Adipocyte (in vitro differentiated cells): ENCODE results near the gene CCDC40.

ENCODE experiments used
- DNase-seq: peaks from one replicate; pipeline ENCODE4 v3.0.0-alpha.2; 2015; ENCODE audit warnings: low read depth
- H3K27me3 ChIP-seq: replicated peaks from 2 replicates; pipeline ENCODE4 v1.7.0; 2013; ENCODE audit warnings: mild to moderate bottlenecking, low read length, moderate library complexity; ENCODE audit not compliant: control insufficient read depth, insufficient read depth
- H3K36me3 ChIP-seq: 2 replicates; pipeline ENCODE4 v1.7.0; 2013; ENCODE audit warnings: low read length, mild to moderate bottlenecking, moderate library complexity; ENCODE audit not compliant: control insufficient read depth, insufficient read depth, severe bottlenecking
- H3K4me1 ChIP-seq: 2 replicates; pipeline ENCODE4 v1.7.0; 2013; ENCODE audit warnings: mild to moderate bottlenecking, low read length, moderate library complexity; ENCODE audit not compliant: control insufficient read depth, insufficient read depth
- H3K4me3 ChIP-seq: 2 replicates; pipeline ENCODE4 v1.7.0; 2013; ENCODE audit warnings: mild to moderate bottlenecking, low read length, moderate library complexity
- H3K9ac ChIP-seq: 2 replicates; pipeline ENCODE4 v1.7.0; 2013; ENCODE audit warnings: mild to moderate bottlenecking, low read length, moderate library complexity
- H3K9me3 ChIP-seq: 2 replicates; pipeline ENCODE4 v1.7.0; 2013; ENCODE audit warnings: mild to moderate bottlenecking, low read length, moderate library complexity; ENCODE audit not compliant: control insufficient read depth

The CCDC40 gene

GRCh38 chr17:80101946-80102663 lies 65.7 kb downstream of the CCDC40 start:
- Histone ChIP-seq H3K27me3 (peaks cover 3% of the 10 kb centered on the region), H3K9ac (peak overlapping the region; percentile 97), H3K4me1 (peaks cover 14% of the 10 kb centered on the region), H3K4me3 (peak overlapping the region; percentile 99), H3K36me3 (no peaks in the 10 kb centered on the region), H3K9me3 (no peaks in the 10 kb centered on the region)
- DNase-seq: peak; percentile 41

- H3K9ac ChIP-seq: no peak overlapping the region
- no peaks in the 10 kb centered on the region for H3K36me3 ChIP-seq
- H3K4me1 ChIP-seq: peaks cover 14% of the 10 kb centered on the region
- DNase-seq: no peak
- H3K4me3 ChIP-seq: no peak overlapping the region
- no peaks in the 10 kb centered on the region for H3K27me3 ChIP-seq
- no peaks in the 10 kb centered on the region for H3K9me3 ChIP-seq
These were observed 66.4 kb downstream of the CCDC40 start for GRCh38 chr17:80102664-80103448.

- Histone ChIP-seq H3K9me3 (no peaks in the 10 kb centered on the region), H3K27me3 (no peaks in the 10 kb centered on the region), H3K36me3 (no peaks in the 10 kb centered on the region), H3K9ac (no peak overlapping the region), H3K4me1 (peaks cover 14% of the 10 kb centered on the region), H3K4me3 (no peak overlapping the region)
- DNase-seq: no peak
These were observed 67.1 kb downstream of the CCDC40 start for GRCh38 chr17:80103449-80104085.

DNA sequence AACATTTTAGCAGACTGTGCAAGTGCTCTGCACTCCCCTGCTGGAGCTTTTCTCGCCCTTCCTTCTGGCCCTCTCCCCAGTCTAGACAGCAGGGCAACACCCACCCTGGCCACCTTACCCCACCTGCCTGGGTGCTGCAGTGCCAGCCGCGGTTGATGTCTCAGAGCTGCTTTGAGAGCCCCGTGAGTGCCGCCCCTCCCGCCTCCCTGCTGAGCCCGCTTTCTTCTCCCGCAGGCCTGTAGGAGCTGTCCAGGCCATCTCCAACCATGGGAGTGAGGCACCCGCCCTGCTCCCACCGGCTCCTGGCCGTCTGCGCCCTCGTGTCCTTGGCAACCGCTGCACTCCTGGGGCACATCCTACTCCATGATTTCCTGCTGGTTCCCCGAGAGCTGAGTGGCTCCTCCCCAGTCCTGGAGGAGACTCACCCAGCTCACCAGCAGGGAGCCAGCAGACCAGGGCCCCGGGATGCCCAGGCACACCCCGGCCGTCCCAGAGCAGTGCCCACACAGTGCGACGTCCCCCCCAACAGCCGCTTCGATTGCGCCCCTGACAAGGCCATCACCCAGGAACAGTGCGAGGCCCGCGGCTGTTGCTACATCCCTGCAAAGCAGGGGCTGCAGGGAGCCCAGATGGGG lies 68.0 kb downstream of the CCDC40 start:
- no peak for DNase-seq
- no peaks in the 10 kb centered on the region for H3K36me3 ChIP-seq
- H3K27me3 ChIP-seq: no peaks in the 10 kb centered on the region
- no peak overlapping the region for H3K9ac ChIP-seq
- H3K9me3 ChIP-seq: no peaks in the 10 kb centered on the region
- H3K4me1 ChIP-seq: peaks cover 14% of the 10 kb centered on the region
- no peak overlapping the region for H3K4me3 ChIP-seq

GRCh38 chr17:80104956-80105375 lies 68.5 kb downstream of the CCDC40 start:
- H3K36me3 ChIP-seq: no peaks in the 10 kb centered on the region
- no peak overlapping the region for H3K4me3 ChIP-seq
- no peak overlapping the region for H3K9ac ChIP-seq
- H3K27me3 ChIP-seq: no peaks in the 10 kb centered on the region
- peaks cover 14% of the 10 kb centered on the region for H3K4me1 ChIP-seq
- DNase-seq: no peak
- no peaks in the 10 kb centered on the region for H3K9me3 ChIP-seq

DNA sequence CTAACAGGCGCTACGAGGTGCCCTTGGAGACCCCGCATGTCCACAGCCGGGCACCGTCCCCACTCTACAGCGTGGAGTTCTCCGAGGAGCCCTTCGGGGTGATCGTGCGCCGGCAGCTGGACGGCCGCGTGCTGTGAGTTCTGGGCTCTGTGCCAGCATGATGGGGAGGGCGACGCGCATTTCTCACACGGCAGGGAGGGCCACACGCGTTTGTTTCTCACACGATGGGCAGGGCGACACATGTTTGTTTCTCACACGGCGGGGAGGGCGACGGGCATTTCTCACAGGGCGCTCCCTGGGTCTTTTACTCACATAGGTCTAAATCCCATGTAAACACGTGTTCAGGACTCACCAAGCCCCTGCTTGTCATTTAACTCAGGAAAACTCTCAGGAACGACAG lies 69.3 kb downstream of the CCDC40 start:
- Histone ChIP-seq H3K9ac (no peak overlapping the region), H3K4me1 (peaks cover 10% of the 10 kb centered on the region), H3K4me3 (no peak overlapping the region), H3K9me3 (no peaks in the 10 kb centered on the region), H3K36me3 (no peaks in the 10 kb centered on the region), H3K27me3 (no peaks in the 10 kb centered on the region)
- no peak for DNase-seq

- Histone ChIP-seq H3K36me3 (no peaks in the 10 kb centered on the region), H3K4me3 (no peak overlapping the region), H3K9me3 (no peaks in the 10 kb centered on the region), H3K4me1 (peaks cover 8% of the 10 kb centered on the region), H3K27me3 (no peaks in the 10 kb centered on the region), H3K9ac (no peak overlapping the region)
- no peak for DNase-seq
These were observed 69.7 kb downstream of the CCDC40 start for GRCh38 chr17:80106176-80106575.

DNA sequence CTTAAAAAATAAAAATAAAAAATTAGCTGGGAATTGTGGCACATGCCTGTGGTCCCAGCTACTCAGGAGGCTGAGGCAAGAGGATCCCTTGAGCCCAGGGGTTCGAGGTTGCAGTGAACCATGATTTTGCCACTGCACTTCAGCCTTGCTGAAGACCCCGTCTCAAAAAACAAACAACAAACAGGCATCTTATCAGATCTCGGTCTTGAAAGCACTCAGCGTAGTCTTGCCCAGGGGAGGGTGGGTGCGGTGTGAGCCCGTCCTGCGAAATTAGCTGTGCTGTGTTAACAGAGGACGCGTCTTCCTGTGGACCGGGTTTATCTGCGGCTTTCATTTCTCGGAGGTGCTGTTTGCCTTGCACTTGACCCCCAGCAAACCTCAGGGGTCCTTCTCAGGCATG lies 70.3 kb downstream of the CCDC40 start:
- Histone ChIP-seq H3K36me3 (no peaks in the 10 kb centered on the region), H3K9ac (no peak overlapping the region), H3K27me3 (no peaks in the 10 kb centered on the region), H3K9me3 (no peaks in the 10 kb centered on the region), H3K4me3 (no peak overlapping the region), H3K4me1 (peaks cover 8% of the 10 kb centered on the region)
- no peak for DNase-seq

GRCh38 chr17:80107231-80108021 lies 71.0 kb downstream of the CCDC40 start:
- no peak overlapping the region for H3K4me3 ChIP-seq
- no peaks in the 10 kb centered on the region for H3K36me3 ChIP-seq
- no peaks in the 10 kb centered on the region for H3K27me3 ChIP-seq
- H3K9me3 ChIP-seq: no peaks in the 10 kb centered on the region
- H3K9ac ChIP-seq: no peak overlapping the region
- H3K4me1 ChIP-seq: peaks cover 1% of the 10 kb centered on the region
- DNase-seq: no peak

DNA sequence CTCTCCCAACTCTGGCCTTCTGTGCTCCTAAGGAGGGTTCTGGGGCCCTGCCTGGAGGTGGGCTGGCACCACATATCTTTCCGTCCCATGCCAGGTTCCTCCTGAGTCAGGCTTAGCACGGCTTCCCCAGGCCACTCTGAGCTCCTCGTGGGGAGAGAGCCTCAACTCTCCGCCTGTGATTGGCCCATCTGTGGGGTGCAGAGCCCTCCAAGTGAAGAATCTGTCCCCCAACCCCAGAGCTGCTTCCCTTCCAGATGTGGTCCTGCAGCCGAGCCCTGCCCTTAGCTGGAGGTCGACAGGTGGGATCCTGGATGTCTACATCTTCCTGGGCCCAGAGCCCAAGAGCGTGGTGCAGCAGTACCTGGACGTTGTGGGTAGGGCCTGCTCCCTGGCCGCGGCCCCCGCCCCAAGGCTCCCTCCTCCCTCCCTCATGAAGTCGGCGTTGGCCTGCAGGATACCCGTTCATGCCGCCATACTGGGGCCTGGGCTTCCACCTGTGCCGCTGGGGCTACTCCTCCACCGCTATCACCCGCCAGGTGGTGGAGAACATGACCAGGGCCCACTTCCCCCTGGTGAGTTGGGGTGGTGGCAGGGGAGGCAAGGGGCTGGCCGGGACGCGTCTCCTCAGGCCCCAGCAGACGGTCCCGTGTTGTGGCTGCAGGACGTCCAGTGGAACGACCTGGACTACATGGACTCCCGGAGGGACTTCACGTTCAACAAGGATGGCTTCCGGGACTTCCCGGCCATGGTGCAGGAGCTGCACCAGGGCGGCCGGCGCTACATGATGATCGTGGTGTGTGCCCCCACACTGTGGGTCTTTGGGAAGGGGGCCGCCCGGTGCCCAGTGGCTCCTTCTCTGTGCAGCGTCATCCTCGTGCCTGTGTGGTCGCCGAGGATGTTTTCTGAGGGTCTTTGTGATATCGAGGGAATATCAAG lies 71.9 kb downstream of the CCDC40 start:
- H3K36me3 ChIP-seq: no peaks in the 10 kb centered on the region
- no peak overlapping the region for H3K4me3 ChIP-seq
- no peak for DNase-seq
- no peak overlapping the region for H3K9ac ChIP-seq
- no peaks in the 10 kb centered on the region for H3K4me1 ChIP-seq
- H3K9me3 ChIP-seq: no peaks in the 10 kb centered on the region
- no peaks in the 10 kb centered on the region for H3K27me3 ChIP-seq
